Frontal cortex (tissue), 4 donors: Measurements from ENCODE around the gene TUBA4B. TPM values are rescaled to one million over a fixed set of nuclear protein-coding genes. Genes with fewer than 3 reads are reported as not detected.
"Not testable (repeated sequence)": the region's sequence is repeated elsewhere in the genome, so short reads cannot be mapped to it uniquely, and the experiment has no call there.

ENCODE experiments used
- DNase-seq, 2 donors: peaks; one replicate each; pipeline ENCODE4 v3.0.0; 2012; ENCODE audit warnings: low spot score in 2 of 2
- FAIRE-seq: peaks from 2 replicates; lab custom pipeline; 2012; peaks lifted over from hg19 to GRCh38; lab: Jason Lieb, UNC
- total RNA-seq: library from RNA; depleted of rRNA; stranded (reverse); fragments of >200 nt; gene quantifications from one replicate; pipeline ENCODE4 v1.2.3, GENCODE V29; 2014
- donor health status: control.
- donor health status: control.
- donor health status: control.

The TUBA4B gene
- total RNA-seq, 1 donor from 2014 or later, result not detected

DNA sequence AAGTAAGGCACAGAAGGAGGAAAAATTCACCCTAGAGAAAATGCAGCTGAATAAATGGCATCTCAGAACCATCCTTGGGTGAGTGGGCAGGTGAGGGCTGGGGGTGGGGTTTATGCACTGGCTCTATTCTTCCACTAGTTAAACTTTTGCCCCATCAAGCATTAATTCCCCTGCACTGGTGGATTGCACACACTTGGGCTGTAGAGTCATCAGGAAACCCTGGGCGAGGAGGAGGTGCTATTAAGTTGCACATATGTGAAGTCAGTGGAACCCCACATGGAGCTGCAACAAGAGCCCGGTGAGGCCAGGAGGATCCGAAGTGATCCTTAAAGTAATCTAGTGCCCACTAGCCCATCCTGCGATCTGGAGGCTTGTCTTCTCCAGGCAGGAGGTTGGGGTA, 19.3 kb downstream of the TUBA4B start:
- DNase-seq, result no peak
- FAIRE-seq, result no peak

DNA sequence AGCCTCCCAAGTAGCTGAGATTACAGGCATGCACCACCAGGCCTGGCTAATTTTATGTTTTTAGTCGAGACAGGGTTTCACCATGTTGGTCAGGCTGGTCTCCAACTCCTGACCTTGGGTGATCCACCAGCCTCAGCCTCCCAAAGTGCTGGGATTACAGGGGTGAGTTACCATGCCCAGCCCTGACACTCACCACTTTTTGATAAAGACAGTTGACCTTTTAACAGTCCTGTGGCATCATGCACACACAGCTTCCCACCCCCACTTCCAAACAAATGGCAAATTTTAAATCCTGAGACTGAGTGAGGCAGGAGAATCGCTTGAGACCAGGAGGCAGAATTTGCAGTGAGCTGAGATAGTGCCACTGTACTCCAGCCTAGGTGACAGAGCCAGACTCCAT, 20.0 kb downstream of the TUBA4B start:
- no peak for FAIRE-seq
- DNase-seq, result no peak

DNA sequence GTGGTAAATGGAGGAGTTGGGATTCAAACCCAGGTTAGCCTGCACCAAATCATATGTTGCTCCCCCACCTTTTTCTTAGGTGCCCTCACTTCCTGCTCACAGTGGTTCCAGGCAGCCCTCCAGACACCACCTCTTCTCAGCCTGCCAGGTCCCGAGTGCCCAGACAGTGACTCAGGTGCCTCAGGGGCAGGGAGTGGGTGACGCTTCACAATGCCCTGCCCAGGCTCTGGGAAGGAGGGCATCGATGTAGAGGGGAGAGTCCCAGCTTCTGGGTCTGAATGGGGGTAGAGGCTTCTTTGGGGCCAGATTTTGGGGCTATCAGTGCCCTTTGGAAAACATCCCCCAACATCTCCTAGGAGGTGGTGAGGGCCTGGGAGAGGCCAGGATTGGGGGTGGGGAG, 20.9 kb downstream of the TUBA4B start:
- no peak for FAIRE-seq
- no peak for DNase-seq

DNA sequence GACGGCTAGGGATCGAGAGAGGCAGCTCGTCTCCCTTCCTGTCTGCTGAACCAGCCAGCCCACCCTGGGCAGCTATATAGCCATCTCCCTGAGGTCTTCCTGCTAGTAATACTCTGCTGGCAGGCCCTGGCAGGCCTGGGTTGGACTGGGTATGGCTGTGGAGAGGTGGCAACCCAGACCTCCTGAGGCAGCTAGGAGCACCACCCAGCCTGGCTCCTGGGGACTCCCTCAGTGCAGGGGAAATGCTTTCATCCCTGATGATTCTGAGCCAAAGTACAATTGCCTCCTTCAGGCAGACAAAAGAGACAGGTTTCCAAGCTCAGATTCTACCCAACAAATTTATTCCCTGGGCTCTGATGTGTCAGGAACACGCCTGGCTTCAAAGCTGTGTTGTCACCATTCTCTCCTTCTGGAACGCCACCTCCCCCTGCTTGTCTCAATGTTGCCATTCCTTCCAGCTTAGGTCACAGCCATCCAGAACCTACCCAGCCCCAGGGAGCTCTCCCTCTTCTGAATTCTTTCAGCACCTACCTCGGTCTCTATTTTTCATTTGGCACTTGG, 21.4 kb downstream of the TUBA4B start:
- FAIRE-seq (no peak), DNase-seq (no peak)

DNA sequence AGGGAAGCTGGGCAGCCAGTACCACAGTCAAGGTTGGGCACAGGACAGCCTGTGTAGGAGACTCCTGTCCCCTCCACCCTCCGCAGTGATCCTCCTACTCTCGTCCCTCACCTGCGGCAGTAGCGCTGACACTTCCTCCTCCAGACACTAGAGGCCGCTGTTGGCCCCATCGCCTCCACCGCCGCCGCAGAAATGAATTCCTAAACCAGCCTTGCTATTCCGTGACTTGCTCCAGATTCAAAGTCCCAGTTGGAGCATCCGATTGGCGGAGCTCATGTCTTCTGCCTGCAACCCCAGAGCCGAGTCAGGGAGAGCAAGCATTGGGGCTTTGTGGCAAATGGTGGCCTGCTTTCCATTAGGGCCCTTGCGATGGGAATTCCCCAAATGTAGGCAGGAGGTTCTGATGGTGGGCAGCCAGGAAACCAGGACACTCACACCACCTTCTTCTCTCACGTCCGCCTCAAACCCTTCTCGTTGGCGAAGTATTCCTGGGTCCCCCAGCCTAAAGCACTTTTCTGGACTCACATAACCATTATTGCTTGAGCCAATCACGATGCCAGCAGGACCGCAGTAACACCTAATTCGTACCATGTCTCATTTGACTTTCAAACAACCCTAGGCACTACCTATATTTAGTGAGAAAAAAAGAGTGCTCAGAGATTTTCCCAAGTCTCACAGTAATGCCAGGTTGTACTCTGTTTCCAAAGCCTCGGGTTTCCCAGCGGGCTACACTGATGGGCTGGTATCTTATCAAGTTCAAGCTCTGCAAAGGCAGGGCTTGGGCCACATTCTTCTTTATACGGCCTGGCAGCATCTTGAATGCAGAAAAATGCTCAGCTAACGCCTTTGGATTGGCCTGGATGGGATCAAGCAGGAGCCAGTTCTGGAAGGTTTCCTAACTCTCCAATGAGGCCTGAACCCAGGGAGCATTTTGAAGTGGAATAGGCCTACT, 24.9 kb downstream of the TUBA4B start:
- DNase-seq (peak; percentile 68 to 69), FAIRE-seq (no peak)

DNA sequence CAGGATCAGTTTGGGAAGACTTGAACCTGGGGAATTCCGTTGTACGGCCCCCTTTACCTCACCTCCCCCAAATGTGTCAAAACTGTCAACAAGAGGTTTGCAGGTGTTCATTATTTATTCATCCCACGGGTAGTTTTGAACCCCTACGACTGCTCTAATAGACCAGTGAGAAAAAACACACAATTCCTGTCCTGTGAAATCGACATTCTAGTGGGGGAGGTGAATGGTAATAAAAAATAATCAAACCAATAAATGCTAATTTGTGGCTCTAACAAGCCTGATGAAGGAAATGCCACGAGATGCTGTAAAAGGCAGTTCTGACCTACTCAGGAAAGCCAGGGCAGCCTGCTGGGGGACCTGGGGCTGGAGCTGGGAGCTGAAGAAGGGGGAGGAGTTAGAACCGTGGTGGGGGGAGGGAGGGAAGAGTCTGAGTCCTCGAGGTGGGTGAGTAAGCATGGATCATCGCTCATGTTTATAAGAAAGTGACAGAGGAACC, 25.7 kb downstream of the TUBA4B start:
- FAIRE-seq (no peak), DNase-seq (no peak)

DNA sequence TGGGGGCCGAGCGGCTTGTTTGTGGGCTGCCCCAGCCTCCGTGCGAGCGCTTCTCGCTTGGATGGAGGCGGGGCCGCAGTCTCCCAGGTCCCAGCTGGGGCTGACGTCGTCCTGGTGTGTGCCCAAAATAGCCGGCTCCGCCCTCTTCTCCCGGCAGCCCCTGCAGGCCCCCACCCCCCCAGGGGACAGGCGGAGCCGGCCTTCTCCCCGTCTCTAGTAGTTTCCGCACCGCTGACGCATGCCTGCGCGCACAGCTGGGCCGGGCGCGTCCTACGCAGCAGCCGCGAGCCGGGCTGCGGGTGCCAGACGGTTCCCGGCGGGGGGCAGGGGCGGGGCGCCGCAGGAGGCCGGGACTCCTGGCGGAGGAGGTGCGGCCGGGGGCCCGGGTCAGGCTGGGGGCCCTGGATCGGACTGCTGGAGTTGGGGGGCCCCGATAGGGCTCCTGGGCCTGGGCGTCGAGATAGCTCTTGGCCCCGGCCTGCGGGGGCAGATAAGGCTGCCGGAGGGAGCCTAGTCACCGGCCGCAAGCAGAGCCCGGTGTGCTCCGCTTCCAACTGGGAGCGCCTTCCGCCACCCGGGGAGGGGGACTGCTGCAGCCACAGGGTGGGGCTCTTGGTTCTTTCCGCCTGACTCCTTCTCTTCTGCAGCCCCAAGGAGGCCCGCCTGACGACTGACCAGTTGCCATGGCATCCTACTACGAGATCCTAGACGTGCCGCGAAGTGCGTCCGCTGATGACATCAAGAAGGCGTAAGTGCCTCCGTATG, 26.3 kb downstream of the TUBA4B start, which contains the start of gene DNAJB2:
TSS of gene DNAJB2 (plus strand) at position 216 of the 765 bp plus-strand sequence. CDS start at position 684, 468 bp downstream.
- DNase-seq, result peak; percentile 97 to 99
- FAIRE-seq, result no peak

DNA sequence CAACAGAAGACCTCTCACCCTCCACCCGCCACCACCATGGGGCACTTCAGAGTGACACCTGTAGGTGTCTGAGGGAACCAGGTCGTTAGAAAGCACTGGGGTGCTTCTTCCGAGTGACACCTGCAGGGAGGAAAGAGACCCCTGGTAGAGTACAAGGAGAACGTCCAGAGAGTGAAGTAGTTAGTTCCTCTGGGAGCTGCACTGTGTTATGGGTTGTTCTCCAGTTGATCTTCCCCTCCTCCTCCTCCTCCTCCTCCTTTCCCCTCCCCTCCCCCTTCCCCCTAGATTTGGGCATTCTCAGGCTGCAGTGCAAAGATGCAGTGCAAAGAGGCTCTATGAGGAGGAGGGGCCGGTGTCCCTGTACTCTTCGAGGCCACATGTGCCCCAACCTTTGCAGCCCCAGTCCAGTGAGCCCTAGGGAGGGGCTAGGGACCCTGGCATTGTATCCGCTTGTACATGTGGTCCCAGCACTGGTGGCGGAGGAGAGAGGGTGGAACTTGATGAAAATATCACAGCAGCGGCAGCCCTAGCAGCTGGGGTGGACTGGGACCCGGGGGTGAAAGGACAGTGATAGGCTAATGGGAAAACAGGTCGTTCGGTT, 27.0 kb downstream of the TUBA4B start:
- FAIRE-seq (no peak), DNase-seq (peak in 1 of 2 donors; percentile 29)

DNA sequence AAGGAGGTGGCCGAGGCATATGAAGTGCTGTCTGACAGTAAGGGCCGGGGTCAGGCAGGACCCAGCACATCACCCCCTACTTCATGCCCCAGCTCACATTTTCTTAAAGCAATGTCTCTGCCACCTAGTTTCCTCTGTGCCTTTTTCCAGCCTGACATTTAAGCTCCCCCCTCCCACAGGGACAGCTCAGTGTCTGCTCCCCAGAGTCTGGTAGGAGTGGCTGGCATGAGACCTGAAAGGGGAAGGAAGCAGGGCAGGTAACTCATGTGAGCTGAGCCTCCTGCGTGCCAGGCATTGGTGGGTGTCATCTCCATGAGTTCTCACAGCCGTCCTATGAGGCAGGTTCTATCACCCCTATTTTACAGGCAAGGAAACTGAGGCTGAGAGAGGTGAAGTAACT, 27.6 kb downstream of the TUBA4B start:
- FAIRE-seq (no peak), DNase-seq (peak in 1 of 2 donors; percentile 4)

DNA sequence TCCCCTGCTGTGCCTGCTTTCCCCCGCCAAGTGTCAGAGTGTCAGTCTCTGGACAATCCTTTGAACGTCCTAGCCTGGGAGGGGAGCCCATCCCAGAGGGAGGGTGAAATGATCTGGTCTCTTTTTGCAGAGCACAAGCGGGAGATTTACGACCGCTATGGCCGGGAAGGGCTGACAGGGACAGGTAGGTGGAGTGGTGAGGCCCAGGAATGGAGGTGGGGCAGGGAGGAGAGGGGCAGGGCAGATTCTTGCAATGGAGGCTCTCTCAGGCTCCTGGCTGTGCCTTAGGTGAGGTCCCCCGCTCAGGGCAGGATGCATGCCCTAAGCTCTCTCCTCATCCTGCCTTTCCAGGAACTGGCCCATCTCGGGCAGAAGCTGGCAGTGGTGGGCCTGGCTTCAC, 28.5 kb downstream of the TUBA4B start:
- FAIRE-seq (no peak), DNase-seq (no peak)

DNA sequence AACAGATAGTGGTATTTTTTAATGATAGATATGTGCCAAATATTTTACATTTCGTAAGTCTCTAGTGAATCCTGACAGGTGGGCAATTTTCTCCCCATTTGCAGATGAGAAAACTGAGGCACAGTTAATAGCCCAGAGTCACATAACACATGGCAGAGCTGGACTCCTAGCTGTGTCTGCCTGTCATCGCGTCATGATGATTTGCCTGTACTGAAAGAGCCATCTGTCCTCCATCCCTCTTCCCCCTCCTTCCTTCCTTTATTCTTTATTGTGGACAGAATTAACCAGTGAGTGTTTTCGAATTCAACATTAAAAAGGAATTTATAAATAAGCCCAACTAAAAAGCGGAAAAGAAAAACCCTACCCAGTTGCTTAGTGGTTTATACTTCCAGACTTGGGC, 29.3 kb downstream of the TUBA4B start:
- FAIRE-seq, result peak; percentile 59
- DNase-seq, result no peak

DNA sequence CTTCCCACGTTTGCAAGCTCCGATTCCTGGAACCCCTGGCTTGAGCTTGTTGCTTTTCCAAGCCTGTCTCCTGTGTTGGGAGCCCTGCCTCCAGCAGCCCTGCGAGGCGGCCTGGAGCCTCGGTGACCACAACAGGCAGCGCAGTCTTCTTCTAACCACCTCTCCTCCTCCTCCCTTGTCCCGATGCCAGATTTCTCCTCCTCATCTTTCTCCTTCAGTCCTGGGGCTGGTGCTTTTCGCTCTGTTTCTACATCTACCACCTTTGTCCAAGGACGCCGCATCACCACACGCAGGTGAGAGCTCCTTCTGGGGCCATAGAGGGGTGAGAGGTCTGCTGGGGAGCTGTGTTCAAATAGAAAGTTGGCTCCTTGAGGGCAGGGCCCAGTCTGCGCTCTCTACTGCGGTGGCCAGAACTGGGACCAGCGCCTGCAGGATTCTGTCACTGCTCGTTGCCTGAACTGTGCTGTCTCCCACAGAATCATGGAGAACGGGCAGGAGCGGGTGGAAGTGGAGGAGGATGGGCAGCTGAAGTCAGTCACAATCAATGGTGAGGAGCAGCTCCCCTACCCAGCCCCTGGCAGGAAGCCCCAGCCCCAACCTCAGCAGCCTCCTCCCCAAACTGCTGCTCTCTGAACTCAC, 30.0 kb downstream of the TUBA4B start:
- DNase-seq (peak in 1 of 2 donors; percentile 17), FAIRE-seq (no peak)

DNA sequence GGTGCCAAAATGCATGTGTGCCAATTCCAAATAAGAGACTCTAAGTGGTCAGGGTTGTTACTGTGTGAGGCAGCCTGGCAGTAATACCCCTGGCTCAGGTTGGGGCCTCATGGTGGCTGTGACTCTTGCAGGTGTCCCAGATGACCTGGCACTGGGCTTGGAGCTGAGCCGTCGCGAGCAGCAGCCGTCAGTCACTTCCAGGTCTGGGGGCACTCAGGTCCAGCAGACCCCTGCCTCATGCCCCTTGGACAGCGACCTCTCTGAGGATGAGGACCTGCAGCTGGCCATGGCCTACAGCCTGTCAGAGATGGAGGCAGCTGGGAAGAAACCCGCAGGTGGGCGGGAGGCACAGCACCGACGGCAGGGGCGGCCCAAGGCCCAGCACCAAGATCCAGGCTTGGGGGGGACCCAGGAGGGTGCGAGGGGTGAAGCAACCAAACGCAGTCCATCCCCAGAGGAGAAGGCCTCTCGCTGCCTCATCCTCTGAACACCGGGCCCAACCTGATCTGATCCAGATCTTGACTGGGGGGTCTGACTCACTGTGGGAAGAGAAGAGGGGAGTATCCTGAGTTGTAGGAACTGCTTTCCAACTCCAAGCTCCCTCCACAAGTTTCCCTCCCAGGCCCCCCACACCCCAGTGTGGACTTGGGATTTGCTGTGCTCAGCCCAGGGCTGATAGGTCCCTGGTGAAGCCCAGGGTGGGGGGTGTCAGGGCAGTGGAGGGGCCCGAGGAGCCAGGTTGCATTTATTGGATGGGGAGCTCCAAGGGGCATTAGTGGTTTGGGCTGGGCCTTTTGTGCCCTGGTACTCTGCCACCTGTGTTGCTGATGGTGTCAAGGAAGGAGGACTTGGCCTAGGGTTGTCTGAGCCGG, 31.7 kb downstream of the TUBA4B start:
- no peak for FAIRE-seq
- peak in 1 of 2 donors; percentile 1 for DNase-seq

DNA sequence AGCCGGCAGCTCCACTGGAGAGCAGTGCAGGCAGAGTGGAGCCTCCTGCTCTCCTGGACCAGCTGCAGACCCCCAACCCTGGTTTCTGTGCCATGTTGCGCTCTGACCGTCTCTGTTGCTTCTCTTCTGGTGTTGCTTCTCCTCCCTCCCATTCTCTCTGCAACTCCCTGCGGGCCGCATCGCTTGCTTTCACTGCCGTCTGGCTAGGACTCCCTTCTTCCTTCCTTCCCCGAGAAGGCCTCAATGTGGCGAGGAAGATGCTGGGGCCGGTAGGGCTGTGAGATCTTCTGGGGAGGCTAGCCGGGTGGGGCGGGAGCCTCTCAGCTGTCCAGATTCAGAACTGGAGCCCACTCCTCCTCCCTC, 32.3 kb downstream of the TUBA4B start:
- DNase-seq (peak in 1 of 2 donors; percentile 6), FAIRE-seq (no peak)

DNA sequence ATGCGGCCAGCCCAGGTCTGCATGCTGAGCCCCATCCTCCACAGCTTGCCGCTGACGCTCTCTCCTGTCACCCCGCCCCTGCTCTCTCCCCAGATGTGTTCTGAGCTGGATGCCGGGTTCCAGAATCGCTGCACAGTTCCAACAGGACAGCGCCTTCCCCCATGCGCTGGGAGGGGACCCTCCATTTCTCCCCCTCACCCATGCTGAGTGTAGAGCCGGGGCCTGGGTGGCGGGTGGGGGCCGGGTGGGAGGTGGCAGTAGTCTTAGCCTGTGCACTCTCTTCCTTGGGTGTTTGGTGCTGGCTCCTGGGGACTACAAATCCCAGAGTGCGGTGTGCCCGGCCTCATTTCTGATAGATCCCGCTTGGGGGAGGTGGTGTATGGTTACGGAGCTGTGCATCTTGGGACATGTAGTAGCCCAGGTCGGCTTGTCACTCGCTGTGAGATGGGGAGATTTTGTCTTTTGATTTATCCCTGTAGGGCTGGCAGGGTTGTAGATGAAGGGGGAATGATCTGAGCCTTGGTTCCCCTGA, 32.9 kb downstream of the TUBA4B start:
- DNase-seq (peak in 1 of 2 donors; percentile 46), FAIRE-seq (no peak)

DNA sequence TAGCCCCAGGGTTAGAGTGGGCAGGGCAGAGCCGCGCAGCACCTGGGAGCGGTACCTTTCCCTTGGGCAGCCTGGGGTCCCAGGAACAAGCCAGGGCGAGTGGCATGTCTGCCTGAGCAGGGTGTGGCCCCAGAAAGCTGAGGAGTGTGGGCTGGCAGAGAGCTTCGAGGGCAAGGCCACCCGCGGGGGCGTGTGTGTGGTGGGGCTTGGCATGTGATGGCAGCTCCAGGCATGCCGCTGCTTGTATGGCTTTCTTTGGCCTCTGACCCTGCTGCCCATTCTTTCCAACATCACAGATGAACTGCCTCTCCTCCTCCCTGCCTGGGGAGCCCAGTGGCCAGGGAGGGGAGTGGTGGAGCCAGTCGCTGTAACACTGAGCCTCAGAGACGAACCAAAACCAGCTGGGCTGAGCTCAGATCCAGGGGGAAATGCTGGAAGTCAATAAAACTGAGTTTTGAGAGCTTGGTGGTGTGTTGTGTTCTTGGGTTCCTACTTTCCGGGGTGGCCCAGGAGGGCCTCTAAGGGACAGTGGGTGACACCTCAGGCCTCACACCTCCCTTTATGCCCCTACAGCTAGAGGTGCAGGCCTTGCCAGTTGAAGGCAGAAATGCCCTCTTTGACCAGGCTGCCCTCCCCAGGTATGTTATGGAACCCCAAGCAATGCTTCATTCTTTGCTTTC, 33.5 kb downstream of the TUBA4B start:
- FAIRE-seq (no peak), DNase-seq (peak in 1 of 2 donors; percentile 28)

DNA sequence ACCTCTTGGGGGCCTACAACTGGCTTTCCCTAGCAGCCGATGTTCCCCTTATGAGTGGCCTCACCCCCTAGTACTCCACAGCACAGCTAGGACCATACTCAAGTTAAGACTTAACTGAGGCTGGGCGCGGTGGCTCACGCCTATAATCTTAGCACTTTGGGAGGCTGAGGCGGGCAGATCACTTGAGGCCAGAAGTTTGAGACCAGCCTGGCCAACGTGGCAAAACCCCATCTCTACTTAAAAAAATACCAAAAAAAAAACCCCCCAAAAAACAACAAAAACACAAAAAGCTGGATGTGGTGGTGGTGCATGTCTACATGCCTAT, 34.0 kb downstream of the TUBA4B start:
- DNase-seq, FAIRE-seq: not testable (repeated sequence)
